Large intestine (tissue), 3 donors: ENCODE measurements around the gene OR10W1. TPM values are rescaled to one million over a fixed set of nuclear protein-coding genes. Genes with fewer than 3 reads are reported as not detected.

Experiments used
- DNase-seq, 2 donors: peaks; one replicate each; pipeline versions ENCODE4 v3.0.0 to v3.0.0-alpha.2; 2013
- H3K27ac ChIP-seq: one replicate; pipeline ENCODE4 v1.5.1; 2013; ENCODE audit warnings: low read length
- H3K27me3 ChIP-seq: 2 replicates; pipeline ENCODE4 v1.6.1; 2013; ENCODE audit warnings: low read length; ENCODE audit not compliant: control insufficient read depth, insufficient read depth
- H3K36me3 ChIP-seq: 2 replicates; pipeline ENCODE4 v1.6.1; 2013; ENCODE audit warnings: low read length; ENCODE audit not compliant: control insufficient read depth, insufficient read depth
- H3K4me1 ChIP-seq: one replicate; pipeline ENCODE4 v1.6.1; 2013; ENCODE audit warnings: low read length; ENCODE audit not compliant: control insufficient read depth, insufficient read depth
- H3K4me3 ChIP-seq: one replicate; pipeline ENCODE4 v1.5.1; 2013; ENCODE audit warnings: low read length
- H3K9me3 ChIP-seq: one replicate; pipeline ENCODE4 v1.6.1; 2013; ENCODE audit warnings: mild to moderate bottlenecking, low read depth, low read length, moderate library complexity; ENCODE audit not compliant: control insufficient read depth
- WGBS: methylation state at CpG from one replicate; pipeline ENCODE4 v1.1.5; 2013; ENCODE audit warnings: low lambda C conversion rate; ENCODE audit not compliant: insufficient coverage; 5-methylcytosine and 5-hydroxymethylcytosine counted together
- polyA plus RNA-seq: library from polyadenylated mRNA; unstranded; fragments of 120-200 nt; gene quantifications from one replicate; pipeline ENCODE4 v1.2.1, GENCODE V29; 2013

The OR10W1 gene
- polyA plus RNA-seq, 1 donor, result not detected

GRCh38 chr11:58243954-58244353 is 24.1 kb downstream of the OR10W1 start:
- no peak overlapping the region for H3K27ac ChIP-seq
- H3K4me3 ChIP-seq, result no peak overlapping the region
- no peaks in the 10 kb centered on the region for H3K4me1 ChIP-seq
- no peaks in the 10 kb centered on the region for H3K9me3 ChIP-seq
- DNase-seq, result no peak
- no peaks in the 10 kb centered on the region for H3K27me3 ChIP-seq
- H3K36me3 ChIP-seq, result no peaks in the 10 kb centered on the region
- 90% methylated on average over 2 of the region's 2 CpGs for WGBS

DNA sequence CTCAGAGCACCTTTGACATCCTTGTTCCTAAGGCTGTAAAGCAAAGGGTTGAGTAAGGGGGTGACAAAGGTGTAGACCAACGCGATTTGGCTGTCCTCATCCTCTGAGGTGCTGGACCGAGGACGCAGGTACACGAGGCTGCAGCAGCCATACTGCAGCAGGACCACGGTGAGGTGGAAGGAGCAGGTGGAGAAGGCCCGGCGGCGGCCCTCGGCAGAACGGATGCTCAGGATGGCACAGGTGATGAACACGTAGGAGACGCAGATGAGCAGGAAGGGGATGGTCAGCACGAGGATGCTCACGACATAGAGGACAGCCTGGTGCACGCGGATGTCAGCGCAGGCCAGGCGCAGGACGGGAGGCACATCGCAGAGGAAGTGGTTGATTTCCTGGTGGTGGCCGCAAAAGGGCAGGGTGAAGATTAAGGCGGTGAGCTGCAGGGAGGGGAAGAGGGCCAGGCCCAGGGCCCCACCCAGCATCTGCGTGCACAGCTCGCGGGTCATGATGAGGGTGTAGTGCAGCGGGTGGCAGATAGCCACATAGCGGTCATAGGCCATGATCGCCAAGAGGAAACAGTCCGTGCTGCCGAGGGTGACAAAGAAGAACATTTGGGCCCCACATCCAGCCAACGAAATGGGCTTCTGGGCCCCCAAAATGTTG is 40.0 kb downstream of the OR10W1 start:
- no peak for DNase-seq
- Histone ChIP-seq H3K27ac (no peak overlapping the region), H3K9me3 (peaks cover 4% of the 10 kb centered on the region), H3K4me3 (no peak overlapping the region), H3K27me3 (no peaks in the 10 kb centered on the region), H3K36me3 (no peaks in the 10 kb centered on the region), H3K4me1 (no peaks in the 10 kb centered on the region)
- 80% methylated on average over 2 of the region's 32 CpGs for WGBS

DNA sequence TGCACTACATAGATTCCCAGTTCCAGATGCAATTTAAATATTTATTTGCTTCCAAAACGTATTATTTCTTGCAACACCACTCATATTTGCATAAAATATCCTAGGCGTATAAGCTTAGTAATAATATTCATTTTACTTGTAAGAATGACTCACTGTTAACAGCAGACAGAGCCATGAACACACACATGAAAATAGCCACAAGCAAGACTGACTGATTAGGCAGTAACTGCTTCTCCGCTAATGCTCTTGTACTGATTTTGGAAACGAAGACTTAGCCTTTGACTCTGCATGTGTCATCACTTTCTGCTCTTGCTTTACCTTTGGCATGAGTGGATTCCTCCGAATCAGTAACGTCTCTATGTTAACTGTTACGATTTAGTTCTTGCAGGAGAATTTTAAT is 45.3 kb downstream of the OR10W1 start:
- no peak overlapping the region for H3K27ac ChIP-seq
- H3K4me1 ChIP-seq, result no peaks in the 10 kb centered on the region
- H3K4me3 ChIP-seq, result no peak overlapping the region
- H3K9me3 ChIP-seq, result no peaks in the 10 kb centered on the region
- 78% methylated on average over 4 of the region's 7 CpGs for WGBS
- H3K27me3 ChIP-seq, result no peaks in the 10 kb centered on the region
- DNase-seq, result no peak
- H3K36me3 ChIP-seq, result no peaks in the 10 kb centered on the region

Other genes starting within 250 kb of the OR10W1 start
- not detected for gene OR9Q1, start 244.4 kb downstream of the OR10W1 start, polyA plus RNA-seq
- not detected for gene OR6Q1, start 237.3 kb downstream of the OR10W1 start, polyA plus RNA-seq
- not detected for gene OR9I1, start 142.7 kb downstream of the OR10W1 start, polyA plus RNA-seq
- not detected for gene OR9Q2, start 79.2 kb downstream of the OR10W1 start, polyA plus RNA-seq
- gene OR1S2, start 64.1 kb downstream of the OR10W1 start, polyA plus RNA-seq, result not detected
- not detected for gene OR1S1, start 55.5 kb downstream of the OR10W1 start, polyA plus RNA-seq
- gene OR10Q1, start 39.3 kb downstream of the OR10W1 start, polyA plus RNA-seq, result not detected
- not detected for gene OR5B17, start 90.8 kb upstream of the OR10W1 start, polyA plus RNA-seq
- gene OR5B3, start 138.6 kb upstream of the OR10W1 start, polyA plus RNA-seq, result not detected
- gene OR5B2, start 159.9 kb upstream of the OR10W1 start, polyA plus RNA-seq, result 0.01 TPM
- 0.03 TPM for gene OR5B12, start 174.0 kb upstream of the OR10W1 start, polyA plus RNA-seq
- 0.07 TPM for gene OR5B21, start 239.8 kb upstream of the OR10W1 start, polyA plus RNA-seq